GM19099 (cell line): ENCODE measurements around the gene ESD.

ENCODE experiments used
- POLR2A ChIP-seq: IDR thresholded peaks from 3 replicates; pipeline ENCODE4 v1.6.1; 2011; ENCODE audit warnings: low read depth; ENCODE audit not compliant: insufficient read length; ENCODE audit errors: extremely low read depth

ESD gene

DNA sequence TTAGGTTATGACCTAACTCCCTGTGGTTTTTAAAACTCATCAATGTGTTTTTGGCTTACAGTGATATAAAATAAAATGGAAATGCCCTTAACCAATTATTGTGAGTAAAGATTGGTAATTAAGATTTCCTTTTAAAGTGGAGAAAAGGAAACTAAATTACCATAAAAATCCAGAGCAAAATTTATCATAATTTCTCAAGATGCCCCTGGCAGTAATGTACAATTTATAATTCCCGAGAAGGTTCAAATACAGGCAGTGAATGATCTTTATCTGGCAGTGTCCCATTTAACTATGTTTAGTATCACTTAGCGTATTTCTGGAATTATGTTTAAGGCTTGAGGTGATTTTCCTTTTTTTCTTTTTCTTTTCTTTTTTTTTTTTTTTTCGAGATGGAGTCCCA, 61.5 kb downstream of the ESD start:
- TF ChIP-seq POLR2A = no peak

DNA sequence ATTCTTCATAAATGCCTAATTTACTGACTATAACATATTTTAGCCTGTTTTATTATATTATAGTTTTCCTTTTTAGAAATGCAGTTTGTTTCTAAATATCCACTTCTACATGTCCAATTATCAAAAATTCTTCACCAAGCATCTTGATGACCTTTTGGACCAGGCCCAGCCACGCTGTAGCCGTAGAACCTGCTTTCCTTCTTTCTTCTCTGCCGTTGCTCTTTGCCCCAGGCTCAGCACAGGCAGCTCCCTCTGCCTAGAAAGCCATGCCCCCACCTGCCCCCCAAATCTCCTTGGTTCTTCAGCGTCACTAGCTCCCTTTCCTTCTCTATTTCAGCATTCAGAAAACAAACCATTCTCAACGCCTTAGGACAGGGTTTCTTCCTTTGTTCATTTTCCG, 65.4 kb downstream of the ESD start:
- TF ChIP-seq POLR2A = no peak

DNA sequence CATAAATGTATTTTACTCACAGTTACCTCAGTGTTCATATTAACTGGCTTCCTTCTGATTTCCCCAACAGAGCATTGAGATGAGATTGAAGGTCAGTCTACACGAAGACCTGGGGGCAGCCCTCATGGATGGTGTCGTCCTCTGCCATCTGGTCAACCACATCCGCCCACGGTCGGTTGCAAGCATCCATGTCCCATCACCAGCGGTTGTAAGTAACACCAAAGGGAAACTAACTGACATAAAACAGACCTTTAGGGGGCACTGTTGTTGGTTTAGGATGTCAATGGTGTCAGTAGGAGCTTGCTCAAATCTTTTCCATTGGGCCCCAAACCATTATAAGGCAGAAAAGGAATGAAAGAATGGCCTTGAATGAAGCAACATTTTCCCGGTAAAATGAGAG, 68.2 kb downstream of the ESD start:
- TF ChIP-seq POLR2A = no peak

DNA sequence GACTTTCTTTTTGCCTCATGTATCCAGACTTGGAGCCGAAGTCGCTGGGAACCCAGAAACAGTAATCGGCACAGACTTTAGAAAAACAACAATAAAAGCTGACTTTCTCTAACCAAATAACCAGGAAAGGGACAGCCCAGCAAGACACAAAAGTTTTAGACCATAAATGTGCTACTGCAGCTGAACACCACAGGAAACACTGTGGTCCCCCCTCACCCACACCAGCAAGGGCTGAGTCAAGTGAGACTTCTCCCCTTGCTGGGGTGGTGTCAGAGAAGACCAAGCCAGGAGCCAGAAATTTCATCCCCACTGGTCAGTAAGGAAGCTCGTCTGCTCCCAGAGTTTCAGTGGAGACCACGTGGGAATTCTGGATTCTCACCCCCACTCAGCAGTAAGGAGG, 70.6 kb downstream of the ESD start:
- no peak for TF ChIP-seq POLR2A
